ENCODE measurements around the gene UNC13D.

Gene UNC13D

GRCh38 chr17:75822119-75822799 lies 21.9 kb downstream of the UNC13D start:
- Mint-ChIP-seq H3K4me3 (no peak overlapping the region), H3K4me1 (peaks cover 16% of the 10 kb centered on the region), H3K9me3 (no peaks in the 10 kb centered on the region), H3K36me3 (ENCODE audit: low read depth) (peaks cover 43% of the 10 kb centered on the region), H3K27ac (peak overlapping the region in 2 of 3 experiments; percentile 37 to 41), H3K27me3 (ENCODE audit: low read depth) (no peaks in the 10 kb centered on the region)
- TF ChIP-seq, protein P1, sequence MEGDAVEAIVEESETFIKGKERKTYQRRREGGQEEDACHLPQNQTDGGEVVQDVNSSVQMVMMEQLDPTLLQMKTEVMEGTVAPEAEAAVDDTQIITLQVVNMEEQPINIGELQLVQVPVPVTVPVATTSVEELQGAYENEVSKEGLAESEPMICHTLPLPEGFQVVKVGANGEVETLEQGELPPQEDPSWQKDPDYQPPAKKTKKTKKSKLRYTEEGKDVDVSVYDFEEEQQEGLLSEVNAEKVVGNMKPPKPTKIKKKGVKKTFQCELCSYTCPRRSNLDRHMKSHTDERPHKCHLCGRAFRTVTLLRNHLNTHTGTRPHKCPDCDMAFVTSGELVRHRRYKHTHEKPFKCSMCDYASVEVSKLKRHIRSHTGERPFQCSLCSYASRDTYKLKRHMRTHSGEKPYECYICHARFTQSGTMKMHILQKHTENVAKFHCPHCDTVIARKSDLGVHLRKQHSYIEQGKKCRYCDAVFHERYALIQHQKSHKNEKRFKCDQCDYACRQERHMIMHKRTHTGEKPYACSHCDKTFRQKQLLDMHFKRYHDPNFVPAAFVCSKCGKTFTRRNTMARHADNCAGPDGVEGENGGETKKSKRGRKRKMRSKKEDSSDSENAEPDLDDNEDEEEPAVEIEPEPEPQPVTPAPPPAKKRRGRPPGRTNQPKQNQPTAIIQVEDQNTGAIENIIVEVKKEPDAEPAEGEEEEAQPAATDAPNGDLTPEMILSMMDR (IDR thresholded peaks at IDR 0.05; ENCODE audit: unreplicated experiment in 3 of 3) = no peak

GRCh38 chr17:75821552-75821951 lies 22.7 kb downstream of the UNC13D start:
- peaks cover 12% of the 10 kb centered on the region for H3K4me1 Mint-ChIP-seq
- peaks cover 45% of the 10 kb centered on the region for H3K36me3 Mint-ChIP-seq (ENCODE audit: low read depth)

DNA sequence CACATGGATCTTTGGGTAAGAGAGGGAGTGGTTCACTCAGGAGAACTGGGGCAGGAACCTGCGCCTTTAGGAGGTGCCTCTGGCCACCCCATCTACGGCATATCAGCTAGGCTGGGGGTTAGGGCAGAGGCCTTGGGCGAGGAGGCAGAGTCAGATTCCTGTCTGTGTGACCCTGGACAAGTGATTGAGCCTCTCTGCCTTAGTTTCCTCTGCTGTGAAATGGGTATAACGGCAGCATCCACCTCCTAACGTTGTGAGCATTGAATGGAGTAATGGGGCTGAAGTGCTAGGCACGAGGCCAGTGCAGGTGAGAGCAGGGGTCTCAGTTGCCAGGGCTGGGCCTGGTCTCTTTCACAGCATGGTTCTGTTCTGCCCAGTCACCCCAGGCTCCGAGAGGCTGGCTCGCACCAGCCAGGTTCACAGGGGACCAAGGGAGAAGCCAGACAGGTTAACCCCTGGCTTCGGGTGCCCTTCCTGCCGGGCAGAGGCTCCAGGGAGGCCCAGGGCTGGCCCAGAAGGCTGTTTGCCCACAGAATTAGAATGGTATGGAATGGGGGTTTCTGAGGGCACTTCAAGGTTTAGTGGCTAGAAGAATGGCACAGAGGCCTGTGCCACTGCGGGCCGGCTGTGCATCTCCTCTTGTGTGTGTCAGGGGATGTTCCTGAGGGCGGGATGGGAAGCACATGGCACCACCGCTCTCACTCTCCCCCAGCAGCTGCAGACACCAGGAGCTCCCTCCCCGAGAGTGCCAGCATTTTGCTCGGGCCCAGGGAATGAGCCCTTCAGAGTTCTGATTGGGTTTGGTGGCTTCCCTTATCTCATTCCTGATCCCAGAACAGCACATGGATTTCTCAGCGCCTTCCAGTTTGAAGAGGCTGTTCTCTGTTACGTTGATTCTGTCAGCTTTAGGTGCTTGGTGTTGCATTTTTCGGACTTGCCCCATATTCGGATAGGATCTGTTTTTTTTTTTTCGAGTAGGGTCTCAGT lies 23.8 kb downstream of the UNC13D start:
- Mint-ChIP-seq H3K27me3 (ENCODE audit: low read depth) (no peaks in the 10 kb centered on the region), H3K9me3 (no peaks in the 10 kb centered on the region), H3K4me3 (no peak overlapping the region), H3K36me3 (ENCODE audit: low read depth) (peaks cover 51% of the 10 kb centered on the region), H3K27ac (peak overlapping the region in 1 of 3 experiments; percentile 41), H3K4me1 (peaks cover 10% of the 10 kb centered on the region)
- TF ChIP-seq, protein P1 (IDR thresholded peaks at IDR 0.05; ENCODE audit: unreplicated experiment in 3 of 3) = no peak

More at GRCh38 chr17:75821552-75821951, 22.7 kb downstream of the UNC13D start:
- H3K27ac Mint-ChIP-seq = peak overlapping the region in 1 of 3 experiments; percentile 41
- TF ChIP-seq, protein P1 (IDR thresholded peaks at IDR 0.05; ENCODE audit: unreplicated experiment in 3 of 3) = no peak
- no peak overlapping the region for H3K4me3 Mint-ChIP-seq
- no peaks in the 10 kb centered on the region for H3K27me3 Mint-ChIP-seq (ENCODE audit: low read depth)
- H3K9me3 Mint-ChIP-seq = no peaks in the 10 kb centered on the region

- Mint-ChIP-seq H3K9me3 (no peaks in the 10 kb centered on the region), H3K4me3 (no peak overlapping the region), H3K27ac (no peak overlapping the region), H3K4me1 (peaks cover 5% of the 10 kb centered on the region), H3K27me3 (ENCODE audit: low read depth) (no peaks in the 10 kb centered on the region), H3K36me3 (ENCODE audit: low read depth) (peaks cover 51% of the 10 kb centered on the region)
- TF ChIP-seq, protein P1 (IDR thresholded peaks at IDR 0.05; ENCODE audit: unreplicated experiment in 3 of 3) = no peak
Measured at GRCh38 chr17:75819678-75820077, 24.5 kb downstream of the UNC13D start.

DNA sequence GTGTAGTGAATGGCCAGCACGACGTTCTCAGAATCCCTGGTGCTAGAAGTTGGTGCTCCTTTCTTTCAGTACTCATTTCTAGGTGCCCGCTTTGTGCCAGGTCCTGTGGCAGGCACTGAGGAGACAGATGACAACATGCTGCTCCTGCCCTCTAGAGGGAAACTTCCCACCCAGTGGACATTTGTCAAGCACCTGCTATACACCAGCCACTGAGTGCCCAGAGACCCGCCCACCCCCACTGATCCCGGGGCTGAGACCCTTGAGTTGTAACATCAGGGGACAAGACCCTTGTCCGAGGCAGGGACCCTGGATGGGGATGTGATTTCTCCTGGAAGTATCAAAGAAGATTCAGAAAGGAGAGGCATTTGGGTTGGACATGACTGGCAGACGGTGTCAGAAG lies 25.1 kb downstream of the UNC13D start:
- H3K27me3 Mint-ChIP-seq (ENCODE audit: low read depth) = no peaks in the 10 kb centered on the region
- no peaks in the 10 kb centered on the region for H3K4me1 Mint-ChIP-seq
- no peak overlapping the region for H3K27ac Mint-ChIP-seq
- no peaks in the 10 kb centered on the region for H3K9me3 Mint-ChIP-seq
- TF ChIP-seq, protein P1 (IDR thresholded peaks at IDR 0.05; ENCODE audit: unreplicated experiment in 3 of 3) = no peak
- peaks cover 55% of the 10 kb centered on the region for H3K36me3 Mint-ChIP-seq (ENCODE audit: low read depth)
- H3K4me3 Mint-ChIP-seq = no peak overlapping the region

Measured in nephron (organoid).